CD4-positive, alpha-beta T cell treated with Interleukin-10 for 1 hour (primary cell): Measurements from ENCODE around the gene ABCA13.

Experiments
- DNase-seq: peaks from one replicate; pipeline ENCODE4 v3.0.0-alpha.2; 2020

ABCA13 gene

DNA sequence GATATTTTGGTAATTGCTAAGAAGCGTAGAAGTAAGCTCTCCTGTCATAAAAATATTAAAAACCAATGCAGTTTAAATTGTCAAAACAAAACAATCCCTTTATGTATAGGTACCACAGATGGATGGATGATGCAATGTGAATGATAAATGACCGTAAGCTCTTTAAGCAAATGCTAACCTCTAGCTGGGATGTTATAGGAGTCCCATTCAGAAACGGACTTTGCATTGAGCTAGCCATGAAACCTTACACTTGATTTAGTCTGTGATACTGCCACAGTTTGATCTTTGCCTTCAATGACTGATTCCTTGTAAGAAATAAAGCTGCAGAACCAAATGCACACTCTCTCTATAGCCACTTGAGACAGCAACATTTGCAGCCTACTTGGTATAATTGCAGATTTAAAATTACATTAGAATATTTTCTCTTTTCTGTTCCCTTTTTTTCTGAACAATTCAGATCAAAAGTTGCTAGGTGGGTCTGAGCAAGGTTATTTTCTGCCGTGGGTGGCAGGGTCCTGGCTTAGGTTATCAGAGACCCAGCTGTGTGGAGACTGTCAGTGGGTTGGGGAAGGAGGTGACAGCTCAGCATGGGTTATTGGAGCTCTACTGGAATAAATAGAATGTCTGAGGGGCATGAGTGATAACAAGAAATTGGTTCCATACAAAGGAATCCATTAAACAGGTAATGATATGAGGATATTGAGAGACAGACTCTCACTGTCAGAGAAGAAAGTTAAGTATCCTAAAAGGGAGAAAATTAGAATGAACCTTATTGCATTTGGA, 494.3 kb downstream of the ABCA13 start:
- DNase-seq: no peak

DNA sequence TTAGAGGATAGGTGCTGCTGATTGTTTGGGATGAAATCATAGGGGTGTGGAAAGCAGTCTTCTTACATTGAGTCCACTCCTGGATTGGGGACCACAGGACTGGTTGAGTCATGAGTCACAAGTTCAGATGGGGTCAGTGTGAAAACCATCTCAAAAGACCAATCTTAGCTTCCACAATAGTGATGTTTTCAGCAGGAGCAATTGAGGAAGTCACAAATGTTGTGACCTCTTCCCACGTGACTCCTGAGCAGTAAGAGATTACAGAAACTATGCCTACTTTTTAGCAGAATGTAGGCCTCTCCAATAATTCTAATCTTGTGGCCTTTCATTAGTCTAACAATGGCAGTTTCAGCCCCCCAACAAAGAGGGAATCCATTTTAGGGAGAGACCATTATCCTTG, 496.1 kb downstream of the ABCA13 start:
- DNase-seq: no peak

DNA sequence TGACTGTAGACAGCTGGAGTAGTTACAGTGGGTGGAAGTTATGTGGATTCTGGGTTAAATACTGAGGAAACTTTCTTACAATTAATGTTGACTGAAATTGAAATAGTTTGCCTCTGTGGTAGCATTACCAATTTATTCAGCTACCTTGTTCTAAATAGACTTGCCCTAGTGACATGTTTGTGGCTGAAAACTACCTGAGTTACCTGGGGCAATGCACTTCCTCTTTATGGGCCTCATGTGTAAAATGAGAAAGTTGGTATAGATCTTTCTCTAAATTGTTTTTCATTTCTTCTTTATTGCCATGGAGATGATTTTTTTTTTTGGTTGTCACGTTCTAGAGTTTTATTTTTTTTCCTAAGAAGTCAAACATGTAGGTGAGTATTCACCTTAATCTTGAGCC, 500.4 kb downstream of the ABCA13 start:
- no peak for DNase-seq

DNA sequence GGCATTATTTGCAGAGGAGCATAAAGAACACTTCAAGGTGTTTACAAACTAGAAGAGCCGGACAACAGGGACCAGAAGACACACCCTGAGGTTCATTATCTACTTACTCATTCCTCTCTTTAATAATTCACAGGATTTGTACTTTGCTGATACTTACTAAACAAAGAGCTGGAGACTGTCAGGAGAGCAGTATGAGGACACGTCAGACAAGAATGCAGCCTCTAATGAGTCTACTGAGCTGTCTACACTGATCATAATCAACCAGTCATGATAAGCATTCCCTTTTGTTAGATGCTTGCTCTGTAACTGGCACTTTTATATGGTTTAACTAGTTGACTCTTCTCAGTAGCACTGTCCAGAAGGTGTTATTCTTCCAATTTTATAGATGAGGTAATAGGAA, 509.7 kb downstream of the ABCA13 start:
- no peak for DNase-seq

DNA sequence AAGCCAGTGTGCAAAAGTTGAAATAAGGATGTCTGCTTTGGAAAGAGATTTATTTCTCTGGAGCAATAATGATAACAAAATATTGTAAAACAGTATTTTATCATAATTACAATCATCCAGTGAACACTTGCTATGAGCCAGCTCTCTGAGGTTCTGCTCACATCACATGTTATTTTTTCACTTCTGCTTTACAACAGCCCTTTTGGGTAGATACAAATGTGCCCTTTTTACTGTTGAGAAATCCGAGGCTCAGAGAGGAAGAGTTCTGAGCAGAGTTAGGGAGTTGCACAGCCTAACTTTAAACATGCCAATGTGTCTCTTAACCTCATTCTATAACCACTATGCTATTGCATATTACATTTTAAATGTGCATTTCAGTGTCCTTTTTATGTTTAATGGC, 520.5 kb downstream of the ABCA13 start:
- DNase-seq: peak; percentile 2
